GM12872 (cell line): ENCODE data around the gene SMAD2.

Experiments used
- TF ChIP-seq, protein P1 (sequence below): IDR thresholded peaks from 3 replicates; pipeline ENCODE4 v1.5.1; 2011; ENCODE audit warnings: low read depth, mild to moderate bottlenecking, low read length, moderate library complexity; ENCODE audit not compliant: insufficient read depth

SMAD2 gene

DNA sequence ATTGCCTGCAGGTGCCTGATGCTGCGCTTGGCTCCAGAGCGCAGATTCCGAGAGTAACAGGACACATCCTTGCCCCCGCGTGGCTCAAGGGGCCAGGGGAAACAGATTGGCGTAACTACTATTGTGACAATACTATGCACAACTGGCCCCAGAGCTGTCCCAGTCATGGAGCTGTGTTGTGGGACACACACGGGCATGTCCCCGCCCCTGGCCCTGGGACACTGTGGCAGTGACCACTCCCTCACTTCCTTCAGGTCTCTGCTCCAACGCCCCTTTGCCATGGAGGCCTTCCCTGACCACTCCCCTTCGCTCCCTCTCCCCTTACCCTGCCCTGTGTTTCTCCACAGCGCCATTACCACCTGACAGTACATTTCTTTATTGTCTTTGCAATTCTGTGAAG, 132.1 kb downstream of the SMAD2 start:
- TF ChIP-seq, protein P1, sequence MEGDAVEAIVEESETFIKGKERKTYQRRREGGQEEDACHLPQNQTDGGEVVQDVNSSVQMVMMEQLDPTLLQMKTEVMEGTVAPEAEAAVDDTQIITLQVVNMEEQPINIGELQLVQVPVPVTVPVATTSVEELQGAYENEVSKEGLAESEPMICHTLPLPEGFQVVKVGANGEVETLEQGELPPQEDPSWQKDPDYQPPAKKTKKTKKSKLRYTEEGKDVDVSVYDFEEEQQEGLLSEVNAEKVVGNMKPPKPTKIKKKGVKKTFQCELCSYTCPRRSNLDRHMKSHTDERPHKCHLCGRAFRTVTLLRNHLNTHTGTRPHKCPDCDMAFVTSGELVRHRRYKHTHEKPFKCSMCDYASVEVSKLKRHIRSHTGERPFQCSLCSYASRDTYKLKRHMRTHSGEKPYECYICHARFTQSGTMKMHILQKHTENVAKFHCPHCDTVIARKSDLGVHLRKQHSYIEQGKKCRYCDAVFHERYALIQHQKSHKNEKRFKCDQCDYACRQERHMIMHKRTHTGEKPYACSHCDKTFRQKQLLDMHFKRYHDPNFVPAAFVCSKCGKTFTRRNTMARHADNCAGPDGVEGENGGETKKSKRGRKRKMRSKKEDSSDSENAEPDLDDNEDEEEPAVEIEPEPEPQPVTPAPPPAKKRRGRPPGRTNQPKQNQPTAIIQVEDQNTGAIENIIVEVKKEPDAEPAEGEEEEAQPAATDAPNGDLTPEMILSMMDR, result no peak

DNA sequence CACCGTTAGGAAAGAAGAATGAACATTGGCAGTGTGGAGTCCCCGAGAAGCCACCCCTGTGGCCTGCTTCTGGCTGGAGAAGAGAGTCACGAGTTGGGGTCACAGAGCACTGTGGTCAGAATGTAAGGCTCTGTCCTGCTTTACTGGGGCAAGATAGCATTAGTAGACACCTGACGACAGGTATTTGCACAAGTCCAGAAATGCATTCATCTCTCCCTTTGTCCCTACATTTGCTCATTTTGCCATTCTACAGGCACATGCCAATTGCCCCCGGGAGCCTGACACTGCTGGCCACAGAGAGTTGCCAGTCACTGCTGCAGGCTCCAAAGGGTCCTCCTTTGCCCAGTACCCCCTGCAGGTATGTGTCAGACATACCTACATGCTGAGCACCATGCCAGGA, 133.3 kb downstream of the SMAD2 start:
- TF ChIP-seq, protein P1, result no peak

DNA sequence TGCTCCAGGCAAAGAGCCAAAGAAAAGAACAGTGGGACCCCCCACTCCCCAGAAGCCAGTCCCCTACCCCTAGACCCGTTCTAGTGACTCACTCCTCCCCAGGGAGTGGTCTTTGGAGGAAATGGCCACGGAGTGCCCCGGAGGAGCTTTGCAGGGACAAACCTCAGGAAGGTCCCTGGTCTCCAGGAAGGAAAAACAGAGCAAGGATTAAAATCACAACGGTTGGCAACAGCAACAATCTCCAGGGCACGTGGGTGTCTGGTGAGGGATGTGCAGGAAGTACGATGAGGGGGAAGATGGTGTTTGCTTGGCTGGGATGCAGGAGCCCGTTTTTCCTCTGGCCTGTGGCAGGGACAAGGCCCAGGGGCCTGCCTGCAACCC, 135.0 kb downstream of the SMAD2 start:
- TF ChIP-seq, protein P1, result no peak

DNA sequence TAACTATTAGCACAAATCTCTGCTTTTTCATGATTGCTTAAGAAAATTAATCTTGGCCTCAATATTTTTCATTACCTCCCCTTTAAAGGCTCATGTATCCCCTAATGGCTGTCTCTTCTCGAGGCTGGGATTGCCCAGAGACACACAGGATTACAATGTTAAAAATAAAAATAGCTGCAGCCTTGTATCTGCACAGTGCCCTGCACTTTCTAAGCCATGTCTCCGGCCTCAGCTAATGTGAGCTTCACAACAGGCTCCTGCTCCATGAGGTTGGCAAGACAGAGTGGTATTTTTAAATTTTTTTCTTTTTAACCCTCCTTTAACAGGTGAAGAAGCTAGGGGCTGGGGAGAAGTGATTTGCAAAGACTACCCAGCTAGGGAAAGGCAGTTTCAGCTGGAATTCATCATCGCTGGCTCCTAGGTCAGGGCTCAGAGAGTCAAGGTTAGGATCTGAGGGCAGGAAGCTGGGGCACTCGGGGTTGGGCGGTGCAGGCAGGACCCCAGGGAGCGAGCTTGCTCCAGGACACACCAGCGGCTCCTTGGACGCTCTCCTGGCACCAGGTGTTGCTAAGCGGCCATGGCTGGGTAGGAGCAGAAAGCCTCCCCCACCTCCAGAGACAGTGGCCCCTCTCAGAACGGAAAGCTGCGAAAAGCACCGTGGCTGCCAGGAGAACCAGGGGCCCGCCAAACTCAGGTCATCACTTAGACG, 135.6 kb downstream of the SMAD2 start:
- TF ChIP-seq, protein P1, result no peak

DNA sequence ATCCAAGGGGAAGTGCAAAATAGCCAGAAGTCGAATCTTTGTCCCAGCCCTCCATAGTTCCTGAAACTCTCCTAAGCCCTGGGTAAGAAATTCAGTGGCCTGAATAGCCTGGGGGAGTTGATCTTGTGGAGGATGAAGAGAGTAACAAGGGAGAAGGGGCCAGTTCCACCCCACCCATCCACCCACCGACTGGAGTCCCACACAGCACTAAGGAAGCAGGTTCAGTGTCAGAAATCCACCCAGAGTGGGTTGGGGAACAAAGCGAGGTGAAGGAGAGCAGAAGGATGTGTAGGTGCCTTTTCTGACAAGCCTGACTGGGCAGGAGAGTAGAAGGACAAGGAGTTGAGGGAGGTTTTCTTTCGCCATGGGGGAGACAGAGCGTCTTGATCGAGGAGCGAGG, 136.8 kb downstream of the SMAD2 start:
- TF ChIP-seq, protein P1, result no peak

DNA sequence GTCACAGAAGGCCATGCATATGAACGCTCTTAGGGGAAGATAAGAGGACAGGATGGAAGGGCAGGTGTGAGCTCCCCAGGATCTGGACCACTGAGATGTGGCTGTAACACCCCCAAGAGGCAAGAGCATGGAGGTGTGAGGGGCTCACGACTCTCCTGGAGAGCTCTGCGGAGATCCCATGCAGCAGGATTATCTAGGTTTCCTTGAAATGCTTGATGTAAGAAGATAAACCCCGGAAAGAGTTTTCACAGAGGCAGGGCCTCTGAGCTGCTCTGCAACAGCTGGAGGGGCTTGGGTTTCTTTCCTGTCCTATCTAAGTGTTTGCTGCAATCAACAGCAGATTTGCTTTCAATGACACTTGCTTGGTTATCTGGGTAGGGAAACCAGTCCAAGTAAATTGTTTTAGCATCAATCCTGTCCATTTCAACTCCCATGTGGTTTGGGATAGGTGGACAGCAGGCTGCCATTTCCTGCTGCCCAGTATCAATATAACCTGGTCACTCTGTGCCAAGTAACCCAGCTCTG, 138.9 kb downstream of the SMAD2 start:
- TF ChIP-seq, protein P1, result no peak

DNA sequence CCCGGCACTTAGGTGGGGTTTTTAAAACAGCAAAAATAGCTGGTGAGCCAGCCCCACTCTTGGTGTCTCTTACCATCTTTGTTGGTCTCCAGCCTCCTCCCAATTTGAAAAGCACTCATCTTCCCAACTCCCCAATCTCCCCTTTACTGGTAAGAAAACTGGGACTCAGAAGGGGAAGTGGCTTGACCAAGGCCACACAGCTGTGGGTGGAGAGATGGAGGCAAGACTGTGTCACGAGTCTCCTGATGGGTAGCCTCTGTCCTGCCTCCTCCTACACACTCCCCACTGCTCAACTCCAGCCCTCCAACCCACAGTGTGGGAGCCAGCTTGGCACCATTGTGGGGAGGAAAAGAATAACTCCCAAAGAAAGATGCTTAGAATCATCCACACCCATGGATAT, 140.4 kb downstream of the SMAD2 start:
- TF ChIP-seq, protein P1, result no peak

DNA sequence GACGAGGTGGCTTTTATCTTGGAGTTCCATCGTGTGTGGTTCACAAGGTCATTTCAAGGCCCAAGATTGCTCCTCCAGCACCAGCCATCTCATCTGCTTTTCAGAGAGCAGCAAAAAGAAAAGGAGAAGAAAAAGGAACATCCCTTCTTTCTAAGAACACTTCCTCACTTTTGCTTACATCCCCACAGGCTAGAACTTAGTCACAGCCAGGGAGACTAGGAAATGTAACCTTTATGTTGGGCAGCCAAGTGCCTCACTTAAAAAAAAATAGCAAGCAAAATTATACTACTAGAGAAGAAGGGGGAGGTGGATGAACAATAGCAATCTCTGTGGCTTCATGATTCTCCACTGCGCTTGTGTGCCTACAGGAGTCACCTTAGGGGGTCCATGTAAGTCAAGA, 141.8 kb downstream of the SMAD2 start:
- TF ChIP-seq, protein P1, result no peak
